ENCODE measurements around the gene BBOF1.

DNA sequence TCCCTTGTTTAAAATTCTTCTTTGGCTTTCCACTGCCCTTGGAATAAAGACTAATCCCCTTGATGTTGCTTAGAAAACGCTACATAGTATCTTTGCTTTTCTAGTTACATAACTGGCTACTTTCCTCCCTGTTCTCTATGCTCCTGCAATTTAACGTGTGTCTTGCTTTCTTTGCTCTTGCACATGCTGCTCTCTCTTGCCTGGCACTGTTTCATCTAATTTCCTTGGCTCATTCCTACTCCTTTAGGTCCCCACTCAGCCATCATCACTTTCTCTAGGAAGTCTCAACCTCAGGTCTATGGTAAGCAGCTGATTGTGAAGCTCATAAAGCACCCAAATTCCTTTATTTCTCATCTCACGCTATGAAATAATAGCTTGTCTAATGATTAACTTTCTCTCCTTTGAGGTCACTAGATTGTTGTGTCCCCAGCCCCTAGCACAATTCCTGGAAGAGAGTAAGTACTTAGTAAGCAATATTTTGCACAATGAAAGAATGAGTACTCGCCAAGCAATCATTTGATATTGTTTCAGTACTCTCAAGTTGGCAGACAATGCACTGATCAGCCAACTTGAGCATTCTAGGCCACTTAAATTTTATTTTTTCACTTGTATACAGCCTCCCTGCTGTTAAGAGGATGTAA, 61.8 kb downstream of the BBOF1 start:
- TF ChIP-seq, protein P1, sequence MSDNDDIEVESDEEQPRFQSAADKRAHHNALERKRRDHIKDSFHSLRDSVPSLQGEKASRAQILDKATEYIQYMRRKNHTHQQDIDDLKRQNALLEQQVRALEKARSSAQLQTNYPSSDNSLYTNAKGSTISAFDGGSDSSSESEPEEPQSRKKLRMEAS (IDR thresholded peaks at IDR 0.05; ENCODE audit: insufficient read depth, insufficient read length), result no peak
- TF ChIP-seq POLR2A (IDR thresholded peaks at IDR 0.05; ENCODE audit: low read depth, low read length) (no peak), EZH2 (IDR thresholded peaks at IDR 0.05; ENCODE audit: borderline replicate concordance, low read depth, low read length, severe bottlenecking) (no peak)

All from endothelial cell of umbilical vein (primary cell).